OCI-LY7 (cell line): ENCODE results near the gene ZNF804A. TPM values are rescaled to one million over a fixed set of nuclear protein-coding genes. Genes with fewer than 3 reads are reported as not detected.
A peak's percentile ranks its signal among the peaks of the same experiment; 100 is the strongest.

Experiments
- BruUV-seq: library from RNA; stranded (reverse); fragments of 400-500 nt; replicated peaks from 2 replicates; lab custom pipeline; 2021; lab: Mats Ljungman, UMichigan
- CTCF ChIA-PET: fragments of 300-600 bp; sonication (Branson Sonifier 250); formaldehyde crosslinking; loops from one replicate; lab custom pipeline; 2022; ENCODE audit warnings: antibody characterized with exemption; ENCODE audit not compliant: unreplicated experiment; lab: Charles Lee
- POLR2A ChIA-PET: fragments of 300-600 bp; sonication (Branson Sonifier 250); formaldehyde crosslinking; loops from one replicate; lab custom pipeline; 2022; ENCODE audit warnings: antibody characterized with exemption; lab: Charles Lee
- DNase-seq: peaks from one replicate; pipeline ENCODE4 v3.0.0-alpha.2; 2015; ENCODE audit warnings: low spot score
- H2AFZ ChIP-seq: fragments of 200-600 bp; sonication (generic), shearing (Covaris generic); 2 replicates; pipeline ENCODE4 v1.6.1; 2014; ENCODE audit warnings: mild to moderate bottlenecking, antibody characterized with exemption, low read length, moderate library complexity
- H3K27ac ChIP-seq: fragments of 200-600 bp; sonication (generic); 2 replicates; pipeline ENCODE4 v1.5.1; 2014; ENCODE audit warnings: mixed run types, low read depth, mild to moderate bottlenecking, moderate library complexity, low read length, inconsistent platforms; ENCODE audit not compliant: poor library complexity, severe bottlenecking
- H3K36me3 ChIP-seq: fragments of 200-600 bp; sonication (generic); 2 replicates; pipeline ENCODE4 v1.6.1; 2014; ENCODE audit warnings: mild to moderate bottlenecking, antibody characterized with exemption, low read length, moderate library complexity, mixed read lengths; ENCODE audit not compliant: insufficient read depth
- H3K4me1 ChIP-seq: fragments of 200-600 bp; sonication (generic); 2 replicates; pipeline ENCODE4 v1.5.1; 2014; ENCODE audit warnings: mild to moderate bottlenecking, low read length; ENCODE audit not compliant: insufficient read depth, poor library complexity, severe bottlenecking
- H3K4me2 ChIP-seq: fragments of 200-600 bp; sonication (generic); 2 replicates; pipeline ENCODE4 v1.6.1; 2014; ENCODE audit warnings: mild to moderate bottlenecking, low read length
- H3K4me3 ChIP-seq: fragments of 200-600 bp; sonication (generic); 2 replicates; pipeline ENCODE4 v1.5.1; 2014; ENCODE audit warnings: mild to moderate bottlenecking, low read depth, low read length; ENCODE audit not compliant: poor library complexity, severe bottlenecking
- H3K79me2 ChIP-seq: fragments of 200-600 bp; sonication (generic); 2 replicates; pipeline ENCODE4 v1.6.1; 2016; ENCODE audit warnings: low read depth, mild to moderate bottlenecking, low read length, moderate library complexity, mixed read lengths; ENCODE audit not compliant: insufficient read depth
- H3K9me2 ChIP-seq: fragments of 200-600 bp; sonication (generic); 2 replicates; pipeline ENCODE4 v1.6.1; 2016; ENCODE audit warnings: mild to moderate bottlenecking, low read length, mixed read lengths; ENCODE audit not compliant: insufficient read depth
- H3K9me3 ChIP-seq: fragments of 200-600 bp; sonication (generic); 2 replicates; pipeline ENCODE4 v1.6.1; 2014; ENCODE audit warnings: mild to moderate bottlenecking, mixed run types, low read length, mixed read lengths
- H4K20me1 ChIP-seq: fragments of 200-600 bp; sonication (generic); 2 replicates; pipeline ENCODE4 v1.6.1; 2014; ENCODE audit warnings: mild to moderate bottlenecking, antibody characterized with exemption, low read length, moderate library complexity, mixed read lengths; ENCODE audit not compliant: insufficient read depth
- EZH2phosphoT487 ChIP-seq: fragments of 200-600 bp; sonication (generic); IDR thresholded peaks from 2 replicates; pipeline ENCODE4 v1.6.1; 2018; ENCODE audit warnings: low read depth, borderline replicate concordance, mild to moderate bottlenecking, mixed run types, antibody characterized with exemption, low read length, moderate library complexity, mixed read lengths
- intact Hi-C: fragments of 100-400 bp; cut with micrococcal nuclease; formaldehyde crosslinking; loops from one replicate; pipeline ENCODE4 v1.10.0; 2022; ENCODE audit not compliant: unreplicated experiment
- total RNA-seq, 2 experiments: library from RNA; depleted of rRNA in 1 of 2; stranded (reverse); fragments of >200 nt in 1 of 2; shearing (Covaris generic) in 1 of 2; gene quantifications; 2 replicates each; pipeline ENCODE4 v1.2.3, GENCODE V29; 2014 to 2022
- TF ChIP-seq, protein P1 (sequence below): fragments of 200-600 bp; sonication (generic); conservative IDR thresholded peaks from 2 replicates; pipeline ENCODE4 v1.5.1; 2014; ENCODE audit warnings: mild to moderate bottlenecking, antibody characterized with exemption, low read length, moderate library complexity, mixed read lengths

ZNF804A gene
- total RNA-seq, 2 experiments from 2014 or later: 14.4 to 19.9 TPM

DNA sequence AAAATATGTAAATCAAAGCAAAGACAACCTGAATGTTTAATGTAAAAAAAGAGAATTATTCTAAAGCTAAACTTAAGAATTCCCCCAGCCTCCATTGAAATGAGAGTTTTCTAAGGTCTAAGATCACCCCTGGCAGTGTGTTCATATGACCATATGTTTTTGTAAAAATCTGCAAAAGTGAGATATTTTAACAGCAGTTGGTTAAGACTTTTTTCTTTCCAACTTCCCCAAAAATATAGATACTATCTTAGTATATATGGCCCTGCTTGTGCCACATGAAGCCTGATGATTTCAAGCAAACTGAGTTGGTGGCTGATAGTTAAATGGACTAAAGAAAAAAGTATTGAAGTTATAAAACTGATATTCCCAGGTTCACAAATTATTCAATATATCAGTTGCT is 35.4 kb downstream of the ZNF804A start:
- BruUV-seq: no TSS peak
- POLR2A ChIA-PET: interaction anchor here (0.6 to 0.7 kb wide), 2 partner anchors 26 to 1740 kb away, joined by 3 to 5 read pairs; no protein-coding TSS in a partner anchor
- TF ChIP-seq EZH2phosphoT487: no peak
- TF ChIP-seq, protein P1, sequence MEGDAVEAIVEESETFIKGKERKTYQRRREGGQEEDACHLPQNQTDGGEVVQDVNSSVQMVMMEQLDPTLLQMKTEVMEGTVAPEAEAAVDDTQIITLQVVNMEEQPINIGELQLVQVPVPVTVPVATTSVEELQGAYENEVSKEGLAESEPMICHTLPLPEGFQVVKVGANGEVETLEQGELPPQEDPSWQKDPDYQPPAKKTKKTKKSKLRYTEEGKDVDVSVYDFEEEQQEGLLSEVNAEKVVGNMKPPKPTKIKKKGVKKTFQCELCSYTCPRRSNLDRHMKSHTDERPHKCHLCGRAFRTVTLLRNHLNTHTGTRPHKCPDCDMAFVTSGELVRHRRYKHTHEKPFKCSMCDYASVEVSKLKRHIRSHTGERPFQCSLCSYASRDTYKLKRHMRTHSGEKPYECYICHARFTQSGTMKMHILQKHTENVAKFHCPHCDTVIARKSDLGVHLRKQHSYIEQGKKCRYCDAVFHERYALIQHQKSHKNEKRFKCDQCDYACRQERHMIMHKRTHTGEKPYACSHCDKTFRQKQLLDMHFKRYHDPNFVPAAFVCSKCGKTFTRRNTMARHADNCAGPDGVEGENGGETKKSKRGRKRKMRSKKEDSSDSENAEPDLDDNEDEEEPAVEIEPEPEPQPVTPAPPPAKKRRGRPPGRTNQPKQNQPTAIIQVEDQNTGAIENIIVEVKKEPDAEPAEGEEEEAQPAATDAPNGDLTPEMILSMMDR: no peak

DNA sequence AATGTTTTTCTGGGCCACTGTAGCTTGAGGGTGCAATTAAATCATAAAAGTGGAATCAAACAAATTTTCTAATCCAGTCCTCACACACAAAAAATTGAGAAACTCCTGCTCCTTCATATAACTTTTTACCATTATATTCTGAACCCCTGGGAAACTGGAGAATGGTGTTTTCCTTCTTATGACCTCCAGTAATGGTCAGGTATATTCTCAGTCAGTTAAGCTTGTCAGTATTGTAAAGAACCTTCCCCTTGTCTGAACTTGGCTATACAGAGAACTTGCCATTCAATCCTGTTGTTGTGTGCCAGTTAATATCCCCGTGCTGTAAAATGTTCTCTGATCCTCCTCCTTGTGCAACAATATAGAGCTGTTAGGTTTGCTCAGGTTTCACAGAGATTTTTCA is 39.5 kb downstream of the ZNF804A start:
- peaks cover 15% of the 10 kb centered on the region; the same call in 1 of the 2 replicates for H3K36me3 ChIP-seq
- DNase-seq: no peak
- ChIA-PET CTCF (no interaction called here), POLR2A (interaction anchor here (0.7 to 3.6 kb wide), 4 partner anchors 9 to 172 kb away, joined by 3 to 18 read pairs (median 3); no protein-coding TSS in a partner anchor)
- 0 out of 2 replicates have a peak, but pooled peaks cover 3% of the 10 kb centered on the region for H4K20me1 ChIP-seq
- H2AFZ ChIP-seq: no peak overlapping the region
- no peaks in the 10 kb centered on the region for H3K4me1 ChIP-seq
- H3K79me2 ChIP-seq: peaks cover 96% of the 10 kb centered on the region
- intact Hi-C loops: no loop called here
- no TSS peak for BruUV-seq
- H3K9me2 ChIP-seq: no peaks in the 10 kb centered on the region
- H3K4me2 ChIP-seq: no peak overlapping the region
- TF ChIP-seq EZH2phosphoT487: no peak
- TF ChIP-seq, protein P1: no peak
- H3K27ac ChIP-seq: no peak overlapping the region
- no peak overlapping the region for H3K4me3 ChIP-seq
- no peaks in the 10 kb centered on the region for H3K9me3 ChIP-seq

More for the DNA sequence above, 35.4 kb downstream of the ZNF804A start:
- no peaks in the 10 kb centered on the region for H3K4me1 ChIP-seq
- no peak overlapping the region for H3K27ac ChIP-seq
- DNase-seq: no peak
- no peaks in the 10 kb centered on the region for H3K9me3 ChIP-seq
- H4K20me1 ChIP-seq: peaks cover 12% of the 10 kb centered on the region; the same call in 1 of the 2 replicates
- intact Hi-C loops: no loop called here
- H3K79me2 ChIP-seq: peaks cover 100% of the 10 kb centered on the region
- no peak overlapping the region for H2AFZ ChIP-seq
- H3K4me3 ChIP-seq: no peak overlapping the region
- no peaks in the 10 kb centered on the region for H3K9me2 ChIP-seq
- CTCF ChIA-PET: no interaction called here
- no peak overlapping the region for H3K4me2 ChIP-seq
- peaks cover 25% of the 10 kb centered on the region for H3K36me3 ChIP-seq

DNA sequence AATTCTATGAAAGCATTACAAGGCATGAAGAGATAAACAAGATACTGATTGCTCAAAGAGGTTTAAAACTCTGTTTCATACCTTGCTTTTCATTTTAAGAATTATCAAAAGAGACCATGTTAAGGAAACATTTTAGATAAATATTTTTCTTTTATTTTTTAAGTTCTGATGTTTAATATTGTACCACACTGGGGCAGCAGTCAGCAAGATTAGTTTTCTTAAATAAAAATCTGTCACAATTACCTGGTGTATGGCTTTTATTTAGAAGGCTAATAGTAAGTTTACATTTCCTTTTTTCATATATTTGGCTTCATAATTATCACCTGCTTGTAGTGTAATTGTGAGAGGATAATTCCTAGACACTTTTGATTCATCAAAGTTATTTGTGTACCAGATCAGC is 46.4 kb downstream of the ZNF804A start:
- Histone ChIP-seq H3K9me3 (peaks cover 15% of the 10 kb centered on the region; the same call in 1 of the 2 replicates), H2AFZ (no peak overlapping the region), H3K4me3 (no peak overlapping the region), H3K27ac (no peak overlapping the region), H3K9me2 (no peaks in the 10 kb centered on the region), H3K36me3 (peaks cover 29% of the 10 kb centered on the region), H3K4me1 (peaks cover 32% of the 10 kb centered on the region), H3K79me2 (peaks cover 88% of the 10 kb centered on the region), H3K4me2 (no peak overlapping the region), H4K20me1 (no peaks in the 10 kb centered on the region)
- ChIA-PET CTCF (no interaction called here), POLR2A (interaction anchor here (1.0 kb wide), 1 partner anchor 8 kb away, joined by 3 read pairs; no protein-coding TSS in a partner anchor)
- DNase-seq: no peak
- BruUV-seq: no TSS peak
- intact Hi-C loops: loop anchor here (5.0 kb wide), 1 partner anchor 83 kb away; no protein-coding TSS in a partner anchor
- TF ChIP-seq, protein P1: peak; percentile 65
- no peak for TF ChIP-seq EZH2phosphoT487
